ENCODE results near the gene SLC17A5. TPM values are rescaled to one million over a fixed set of nuclear protein-coding genes. Genes with fewer than 3 reads are reported as not detected.

The SLC17A5 gene, protein sequence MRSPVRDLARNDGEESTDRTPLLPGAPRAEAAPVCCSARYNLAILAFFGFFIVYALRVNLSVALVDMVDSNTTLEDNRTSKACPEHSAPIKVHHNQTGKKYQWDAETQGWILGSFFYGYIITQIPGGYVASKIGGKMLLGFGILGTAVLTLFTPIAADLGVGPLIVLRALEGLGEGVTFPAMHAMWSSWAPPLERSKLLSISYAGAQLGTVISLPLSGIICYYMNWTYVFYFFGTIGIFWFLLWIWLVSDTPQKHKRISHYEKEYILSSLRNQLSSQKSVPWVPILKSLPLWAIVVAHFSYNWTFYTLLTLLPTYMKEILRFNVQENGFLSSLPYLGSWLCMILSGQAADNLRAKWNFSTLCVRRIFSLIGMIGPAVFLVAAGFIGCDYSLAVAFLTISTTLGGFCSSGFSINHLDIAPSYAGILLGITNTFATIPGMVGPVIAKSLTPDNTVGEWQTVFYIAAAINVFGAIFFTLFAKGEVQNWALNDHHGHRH
- total RNA-seq (2022) (6.1 and 7.2 TPM in 2 replicates), Bru-seq, nascent RNA (percentile 52 among the genes with signal in this experiment), BruChase-seq, experiment 1, labeled RNA remaining after a 6-hour chase (percentile 65 among the genes with signal in this experiment), BruChase-seq, experiment 2, labeled RNA remaining after a 2-hour chase (percentile 56 among the genes with signal in this experiment)
- long read RNA-seq, transcript SLC17A5-201 (11 exons, 3,455 nt): major isoform, 7 of 9 reads
- long read RNA-seq, partial matches to known transcripts: 0 of 9 reads
- long read RNA-seq, other reads (novel, unspliced or antisense): 2 of 9 reads

- no peaks in the 10 kb centered on the region for H3K27me3 Mint-ChIP-seq (ENCODE audit: insufficient read depth, unreplicated experiment)
- no TSS peak for BruUV-seq (replicated peaks)
Observed at GRCh38 chr6:73653571-73654424, at the start of gene SLC17A5. SLC17A5 (minus strand) TSS chr6:73653992; CDS start chr6:73653886, 106 bp downstream.

DNA sequence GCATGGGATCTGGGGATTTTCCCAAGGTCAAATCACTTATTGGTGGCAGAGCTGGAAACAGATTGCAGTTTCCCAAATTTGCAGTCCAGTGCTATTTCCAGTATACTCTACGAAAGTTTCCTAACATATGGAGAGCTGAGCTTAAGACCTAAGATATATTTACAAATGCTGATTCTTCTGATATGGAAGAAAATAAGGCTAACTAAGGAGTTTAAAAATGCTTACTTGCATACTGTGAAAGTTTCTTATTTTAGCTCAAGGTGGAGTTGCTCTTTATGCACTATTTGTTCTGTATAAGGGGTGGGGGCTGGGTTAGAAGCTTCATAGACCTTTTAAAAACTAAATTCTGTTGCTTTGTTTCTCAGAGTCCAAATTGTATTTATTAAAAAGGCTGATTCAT is 49.7 kb upstream of the SLC17A5 start:
- no peak overlapping the region for H3K4me3 Mint-ChIP-seq (ENCODE audit: unreplicated experiment)
- no peaks in the 10 kb centered on the region for H3K9me3 Mint-ChIP-seq (ENCODE audit: unreplicated experiment)
- H3K27me3 Mint-ChIP-seq (ENCODE audit: insufficient read depth, unreplicated experiment): no peaks in the 10 kb centered on the region
- intact Hi-C loops (cut with micrococcal nuclease): no loop called here
- H3K4me1 Mint-ChIP-seq (ENCODE audit: insufficient read depth, unreplicated experiment): peaks cover 34% of the 10 kb centered on the region
- no peak for DNase-seq (ENCODE audit: unreplicated experiment)
- no peak for TF ChIP-seq CTCF (IDR thresholded peaks at IDR 0.05; ENCODE audit: unreplicated experiment)
- H3K36me3 Mint-ChIP-seq (ENCODE audit: insufficient read depth, unreplicated experiment): peaks cover 37% of the 10 kb centered on the region
- no TSS peak for BruUV-seq (replicated peaks)
- no peak overlapping the region for H3K27ac Mint-ChIP-seq (ENCODE audit: low read depth, unreplicated experiment)
- POLR2A ChIA-PET: interaction anchor here (0.7 to 3.8 kb wide), 10 partner anchors 10 to 1577 kb away, joined by 3 to 19 read pairs (median 4); partner anchors contain the start of genes COX7A2, EEF1A1 and SLC17A5
- CTCF ChIA-PET: interaction anchor here (0.7 to 2.1 kb wide), 6 partner anchors 23 to 1507 kb away, joined by 3 to 10 read pairs (median 5); no protein-coding TSS in a partner anchor

More at GRCh38 chr6:73653571-73654424, at the start of gene SLC17A5:
- H3K27ac Mint-ChIP-seq (ENCODE audit: low read depth, unreplicated experiment): peak within 1 kb of the TSS; percentile 91
- no peak for TF ChIP-seq CTCF (IDR thresholded peaks at IDR 0.05; ENCODE audit: unreplicated experiment)
- peak within 1 kb of the TSS; percentile 97 for H3K4me3 Mint-ChIP-seq (ENCODE audit: unreplicated experiment)
- intact Hi-C loops (cut with micrococcal nuclease): loop anchor here (2.0 kb wide), 1 partner anchor 191 kb away; no protein-coding TSS in a partner anchor
- DNase-seq (ENCODE audit: unreplicated experiment): peak; percentile 95
- CTCF ChIA-PET: interaction anchor here (0.6 to 3.7 kb wide), 23 partner anchors 10 to 1995 kb away, joined by 3 to 25 read pairs (median 5); partner anchors contain the start of genes EEF1A1 and MTO1
- H3K36me3 Mint-ChIP-seq (ENCODE audit: insufficient read depth, unreplicated experiment): peaks cover 26% of the 10 kb centered on the region
- peaks cover 32% of the 10 kb centered on the region for H3K4me1 Mint-ChIP-seq (ENCODE audit: insufficient read depth, unreplicated experiment)
- H3K9me3 Mint-ChIP-seq (ENCODE audit: unreplicated experiment): no peaks in the 10 kb centered on the region
- POLR2A ChIA-PET: interaction anchor here (0.6 to 5.5 kb wide), 31 partner anchors 9 to 1589 kb away, joined by 3 to 196 read pairs (median 4); partner anchors contain the start of genes CGAS, COL12A1, EEF1A1 and MTO1

GRCh38 chr6:73702444-73702843 is 48.7 kb upstream of the SLC17A5 start:
- Mint-ChIP-seq H3K9me3 (ENCODE audit: unreplicated experiment) (no peaks in the 10 kb centered on the region), H3K27ac (ENCODE audit: low read depth, unreplicated experiment) (no peak overlapping the region), H3K4me3 (ENCODE audit: unreplicated experiment) (no peak overlapping the region), H3K27me3 (ENCODE audit: insufficient read depth, unreplicated experiment) (no peaks in the 10 kb centered on the region), H3K36me3 (ENCODE audit: insufficient read depth, unreplicated experiment) (peaks cover 42% of the 10 kb centered on the region), H3K4me1 (ENCODE audit: insufficient read depth, unreplicated experiment) (peaks cover 44% of the 10 kb centered on the region)
- no peak for DNase-seq (ENCODE audit: unreplicated experiment)
- TF ChIP-seq CTCF (IDR thresholded peaks at IDR 0.05; ENCODE audit: unreplicated experiment): no peak
- intact Hi-C loops (cut with micrococcal nuclease): no loop called here
- ChIA-PET CTCF (interaction anchor here (0.6 to 2.1 kb wide), 9 partner anchors 11 to 1507 kb away, joined by 3 to 10 read pairs (median 4); no protein-coding TSS in a partner anchor), POLR2A (interaction anchor here (0.7 to 3.8 kb wide), 9 partner anchors 14 to 1568 kb away, joined by 3 to 19 read pairs (median 6); partner anchors contain the start of genes EEF1A1 and MTO1)
- BruUV-seq (replicated peaks): no TSS peak
